HepG2 (cell line): ENCODE results near the gene SPSB1. TPM values are rescaled to one million over a fixed set of nuclear protein-coding genes. Genes with fewer than 3 reads are reported as not detected.

ENCODE experiments used
- ATAC-seq: fragments of 200-7000 bp; cut with Tn5 transposase; 3 replicates; pipeline ENCODE4 v1.9.1; 2020; ENCODE audit warnings: mild to moderate bottlenecking, moderate library complexity
- BruUV-seq: library from RNA; stranded (reverse); fragments of 400-500 nt; replicated peaks from 2 replicates; lab custom pipeline; 2021; lab: Mats Ljungman, UMichigan
- CTCF ChIA-PET: fragments of 300-600 bp; formaldehyde crosslinking; extraction: SDS; loops from one replicate; lab custom pipeline; 2021; ENCODE audit warnings: low total read pairs, inconsistent platforms, low intra/inter-chr PET ratio; lab: Yijun Ruan, JAX
- POLR2A ChIA-PET: fragments of 350-600 bp; sonication (Branson Sonifier 250); formaldehyde crosslinking; loops from one replicate; lab custom pipeline; 2020; ENCODE audit warnings: antibody characterized with exemption, inconsistent platforms; lab: Yijun Ruan, JAX
- DNase-seq: peaks from one replicate; pipeline ENCODE4 v3.0.0-alpha.2; 2015; ENCODE audit warnings: low spot score
- FAIRE-seq: peaks from 3 replicates; lab custom pipeline; 2011; peaks lifted over from hg19 to GRCh38; lab: Jason Lieb, UNC
- H2AFZ ChIP-seq: one replicate; pipeline ENCODE4 v1.6.1; 2011; ENCODE audit warnings: low read length, inconsistent platforms
- H3K27ac ChIP-seq: fragments of 300-600 bp; 3 replicates; pipeline ENCODE4 v1.8.0; 2011; ENCODE audit warnings: mixed run types, mild to moderate bottlenecking, mixed read lengths, low read length, inconsistent platforms; ENCODE audit not compliant: insufficient read depth; ENCODE audit errors: extremely low read length
- H3K27me3 ChIP-seq, 2 experiments: fragments of 200-600 bp in 1 of 2; 2 replicates in 1 of 2; 3 replicates in 1 of 2; pipeline versions ENCODE4 v1.6.0 to v1.8.0; 2011; ENCODE audit warnings: low read length in 2 of 2, mild to moderate bottlenecking in 2 of 2, moderate library complexity in 2 of 2, inconsistent platforms in 1 of 2; ENCODE audit not compliant: insufficient read depth in 2 of 2, control insufficient read depth in 1 of 2
- H3K36me3 ChIP-seq, 2 experiments: fragments of 200-600 bp in 1 of 2; replicated peaks in 1 of 2; 2 replicates in 1 of 2; 3 replicates in 1 of 2; pipeline versions ENCODE4 v1.5.1 to v1.8.0; 2011; ENCODE audit warnings: low read length in 2 of 2, inconsistent platforms in 1 of 2; ENCODE audit not compliant: insufficient read depth in 2 of 2, control insufficient read depth in 1 of 2
- H3K4me1 ChIP-seq: 2 replicates; pipeline ENCODE4 v1.5.1; 2012; ENCODE audit warnings: low read length, inconsistent platforms; ENCODE audit not compliant: insufficient read depth
- H3K4me2 ChIP-seq: 2 replicates; pipeline ENCODE4 v1.6.0; 2011; ENCODE audit warnings: low read depth, low read length, inconsistent platforms
- H3K4me3 ChIP-seq, 3 experiments: fragments of 200-600 bp in 1 of 3; sonication (generic), shearing (Covaris generic) in 1 of 3; replicated peaks in 1 of 3; 2 replicates each; pipeline ENCODE4 v1.5.1; 2011 to 2016; ENCODE audit warnings: low read length in 3 of 3, inconsistent platforms in 2 of 3, low read depth in 2 of 3, mild to moderate bottlenecking in 2 of 3, control low read depth in 1 of 3, mixed read lengths in 1 of 3; ENCODE audit not compliant: insufficient read depth in 1 of 3
- H3K79me2 ChIP-seq: one replicate; pipeline ENCODE4 v1.6.1; 2011; ENCODE audit warnings: low read length, inconsistent platforms; ENCODE audit not compliant: insufficient read depth
- H3K9ac ChIP-seq: 2 replicates; pipeline ENCODE4 v1.6.0; 2011; ENCODE audit warnings: mild to moderate bottlenecking, low read depth, low read length, inconsistent platforms; ENCODE audit not compliant: insufficient read depth
- H3K9me3 ChIP-seq: 2 replicates; pipeline ENCODE4 v1.5.1; 2012; ENCODE audit warnings: mild to moderate bottlenecking, low read length
- H4K20me1 ChIP-seq: 2 replicates; pipeline ENCODE4 v1.6.0; 2011; ENCODE audit warnings: inconsistent platforms, mild to moderate bottlenecking, low read length, moderate library complexity; ENCODE audit not compliant: insufficient read depth
- AGO2 ChIP-seq: fragments of 200-400 bp; formaldehyde crosslinking; optimal IDR thresholded peaks from 2 replicates; pipeline ENCODE3; 2017; ENCODE audit warnings: mild to moderate bottlenecking, low read depth, low read length, moderate library complexity
- ARID2 ChIP-seq: sonication (generic); formaldehyde crosslinking; IDR thresholded peaks from 2 replicates; pipeline ENCODE4 v1.8.1; 2022; ENCODE audit warnings: mild to moderate bottlenecking, missing genetic modification reagents, borderline replicate concordance
- HDAC1 ChIP-seq: sonication (generic); formaldehyde crosslinking; IDR thresholded peaks from 2 replicates; pipeline ENCODE4 v1.5.1; 2020; ENCODE audit warnings: mild to moderate bottlenecking, missing genetic modification reagents
- NCOR1 ChIP-seq: fragments of 200-600 bp; sonication (generic); IDR thresholded peaks from 2 replicates; pipeline ENCODE4 v1.7.0; 2017; ENCODE audit warnings: antibody characterized with exemption, low read length, borderline replicate concordance
- SETDB1 ChIP-seq: sonication (generic); formaldehyde crosslinking; IDR thresholded peaks from 2 replicates; pipeline ENCODE4 v1.5.1; 2020; ENCODE audit warnings: missing genetic modification reagents, mild to moderate bottlenecking, borderline replicate concordance
- TAF1 ChIP-seq: sonication (generic); formaldehyde crosslinking; IDR thresholded peaks from 2 replicates; pipeline ENCODE4 v1.4.0; 2020; ENCODE audit warnings: missing genetic modification reagents
- WIZ ChIP-seq: sonication (generic); formaldehyde crosslinking; IDR thresholded peaks from 2 replicates; pipeline ENCODE4 v1.5.1; 2020; ENCODE audit warnings: mild to moderate bottlenecking, missing genetic modification reagents
- ZNF12 ChIP-seq: sonication (generic); formaldehyde crosslinking; IDR thresholded peaks from 2 replicates; pipeline ENCODE4 v1.5.0; 2020; ENCODE audit warnings: missing genetic modification reagents
- ZNF207 ChIP-seq: fragments of 450-650 bp; IDR thresholded peaks from 2 replicates; pipeline ENCODE4 v1.6.1; 2016; ENCODE audit warnings: antibody characterized with exemption, borderline replicate concordance
- ZNF24 ChIP-seq: fragments of 450-650 bp; IDR thresholded peaks from 2 replicates; pipeline ENCODE4 v1.6.1; 2017; ENCODE audit warnings: antibody characterized with exemption, mild to moderate bottlenecking
- ZNF766 ChIP-seq: sonication (generic); formaldehyde crosslinking; IDR thresholded peaks from 2 replicates; pipeline ENCODE4 v1.5.0; 2020; ENCODE audit warnings: missing genetic modification reagents, borderline replicate concordance
- WGBS: methylation state at CpG from one replicate; pipeline ENCODE4 v1.1.6; 2017; ENCODE audit warnings: low lambda C conversion rate; 5-methylcytosine and 5-hydroxymethylcytosine counted together
- in situ Hi-C: cut with HindIII; loops from 2 replicates; pipeline ENCODE4 v1.10.0; 2017; ENCODE audit warnings: low pct_unique_long_range_greater_than_20kb; ENCODE audit not compliant: extremely low pct_ligation_motif_present
- intact Hi-C: fragments of 100-400 bp; cut with micrococcal nuclease; formaldehyde crosslinking; loops from one replicate; pipeline ENCODE4 v1.10.0; 2022; ENCODE audit not compliant: unreplicated experiment
- polyA plus RNA-seq, 8 experiments: library from polyadenylated mRNA; depleted of rRNA in 3 of 8; stranded (reverse) in 7 of 8; unstranded in 1 of 8; fragments of >200 nt; fragmentation: Illumina TruSeq in 4 of 8; extraction: Trizol in 4 of 8; gene quantifications; 2 replicates each; pipeline versions ENCODE4 v1.2.1 to v1.2.3, GENCODE V29; 2011 to 2016; ENCODE audit warnings: low read depth in 4 of 8, missing spikeins in 1 of 8, mixed read lengths in 1 of 8; ENCODE audit not compliant: insufficient read depth in 1 of 8
- total RNA-seq, 5 experiments: library from RNA; depleted of rRNA; stranded (reverse); fragments of >200 nt; fragmentation: Illumina TruSeq; extraction: Trizol; gene quantifications; 2 replicates each; pipeline ENCODE4 v1.2.3, GENCODE V29; 2016; ENCODE audit warnings: low read depth in 1 of 5
- TF ChIP-seq, protein P1 (sequence below): sonication (generic); formaldehyde crosslinking; IDR thresholded peaks from 2 replicates; pipeline ENCODE4 v1.4.0; 2020; ENCODE audit warnings: missing genetic modification reagents

SPSB1 gene
- total and polyA plus RNA-seq, 2 of the 13 experiments (the other 11 are each of a cell fraction or from before 2014, with no cell fraction given) = 5.0 to 8.0 TPM

GRCh38 chr1:9397997-9398526, 105.4 kb downstream of the SPSB1 start:
- CTCF ChIA-PET = no interaction called here
- in situ Hi-C loops = no loop called here

More at GRCh38 chr1:9397997-9398526, 105.4 kb downstream of the SPSB1 start:
- Histone ChIP-seq H3K4me2 (no peak overlapping the region), H3K9me3 (peaks cover 6% of the 10 kb centered on the region), H3K4me3 (no peak overlapping the region), H3K79me2 (no peaks in the 10 kb centered on the region), H3K27ac (no peak overlapping the region), H3K36me3 (no peaks in the 10 kb centered on the region), H3K4me1 (peaks cover 43% of the 10 kb centered on the region), H3K27me3 (peaks cover 0 to 43% of the 10 kb centered on the region in 2 experiments; a peak in 4 of 5 replicates), H2AFZ (no peak overlapping the region), H3K9ac (no peak overlapping the region), H4K20me1 (no peaks in the 10 kb centered on the region)
- TF ChIP-seq ZNF12 (CRISPR knock-in tag) (no peak), ARID2 (CRISPR knock-in tag) (no peak), TAF1 (no peak), AGO2 (no peak), HDAC1 (CRISPR knock-in tag) (no peak), ZNF24 (no peak), SETDB1 (CRISPR knock-in tag) (no peak), ZNF207 (no peak), ZNF766 (CRISPR knock-in tag) (no peak), NCOR1 (no peak), WIZ (CRISPR knock-in tag) (no peak)
- TF ChIP-seq, protein P1, sequence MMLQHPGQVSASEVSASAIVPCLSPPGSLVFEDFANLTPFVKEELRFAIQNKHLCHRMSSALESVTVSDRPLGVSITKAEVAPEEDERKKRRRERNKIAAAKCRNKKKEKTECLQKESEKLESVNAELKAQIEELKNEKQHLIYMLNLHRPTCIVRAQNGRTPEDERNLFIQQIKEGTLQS (CRISPR knock-in tag) = no peak
- POLR2A ChIA-PET = interaction anchor here (5.0 kb wide), 1 partner anchor 37 kb away, joined by 23 read pairs; no protein-coding TSS in a partner anchor
- FAIRE-seq (no peak), ATAC-seq (no peak), DNase-seq (no peak)
- no TSS peak for BruUV-seq
- 20% methylated on average over 7 of the region's 13 CpGs for WGBS
- intact Hi-C loops = no loop called here
